Uterus (tissue), 2 donors: ENCODE measurements around the gene COL23A1.

Source experiments
- POLR2A ChIP-seq, 2 donors: fragments of 450-650 bp; IDR thresholded peaks; one replicate each; pipeline ENCODE4 v1.6.1; 2016; ENCODE audit warnings: antibody characterized with exemption in 2 of 2, mild to moderate bottlenecking in 1 of 2, moderate library complexity in 1 of 2
- TF ChIP-seq, protein P1 (sequence below), 4 experiments: fragments of 200-600 bp in 2 of 4; fragments of 450-650 bp in 2 of 4; sonication (generic) in 2 of 4; IDR thresholded peaks; one replicate each; pipeline ENCODE4 v1.5.1; 2016 to 2019; ENCODE audit warnings: antibody characterized with exemption in 4 of 4, mild to moderate bottlenecking in 2 of 4, moderate library complexity in 1 of 4

DNA sequence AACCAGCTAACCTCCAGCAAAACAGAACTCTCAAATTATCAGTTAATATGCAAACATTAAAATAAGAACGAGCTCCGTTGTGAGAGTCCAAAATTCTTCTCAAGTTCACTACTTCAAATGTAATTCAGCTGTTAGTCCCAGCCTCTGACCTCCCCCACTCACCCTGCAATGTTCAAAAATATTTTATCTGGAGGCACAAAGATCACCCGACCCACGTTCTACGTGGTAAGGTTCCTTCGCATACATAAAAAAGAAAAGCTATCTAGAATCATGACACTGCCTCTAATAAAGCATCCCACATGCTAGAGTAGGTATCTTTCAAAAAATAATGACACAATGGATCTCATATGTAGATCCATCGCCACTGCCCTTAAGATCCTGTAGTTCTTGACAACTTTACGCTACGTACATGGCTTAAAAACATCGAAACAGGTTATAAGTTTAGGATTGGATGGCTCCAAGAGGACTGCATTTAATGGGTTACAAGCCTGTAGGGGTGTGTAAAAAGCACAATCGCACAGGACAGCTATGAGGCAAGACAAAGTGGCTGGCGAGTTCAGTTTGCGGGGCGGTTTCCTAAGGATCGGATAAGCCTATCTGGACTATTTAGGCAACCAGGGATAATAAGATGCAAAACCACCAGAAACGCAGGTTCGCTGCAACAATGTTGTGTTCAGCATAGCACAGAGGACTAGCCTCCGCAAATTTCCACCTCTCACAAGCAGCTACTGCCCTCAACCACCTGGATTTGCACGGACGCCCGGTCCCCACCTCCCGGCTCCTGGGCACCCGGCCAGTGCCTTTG is 35.7 kb upstream of the COL23A1 start:
- TF ChIP-seq POLR2A (IDR thresholded peaks at IDR 0.05) = no peak
- TF ChIP-seq, protein P1, sequence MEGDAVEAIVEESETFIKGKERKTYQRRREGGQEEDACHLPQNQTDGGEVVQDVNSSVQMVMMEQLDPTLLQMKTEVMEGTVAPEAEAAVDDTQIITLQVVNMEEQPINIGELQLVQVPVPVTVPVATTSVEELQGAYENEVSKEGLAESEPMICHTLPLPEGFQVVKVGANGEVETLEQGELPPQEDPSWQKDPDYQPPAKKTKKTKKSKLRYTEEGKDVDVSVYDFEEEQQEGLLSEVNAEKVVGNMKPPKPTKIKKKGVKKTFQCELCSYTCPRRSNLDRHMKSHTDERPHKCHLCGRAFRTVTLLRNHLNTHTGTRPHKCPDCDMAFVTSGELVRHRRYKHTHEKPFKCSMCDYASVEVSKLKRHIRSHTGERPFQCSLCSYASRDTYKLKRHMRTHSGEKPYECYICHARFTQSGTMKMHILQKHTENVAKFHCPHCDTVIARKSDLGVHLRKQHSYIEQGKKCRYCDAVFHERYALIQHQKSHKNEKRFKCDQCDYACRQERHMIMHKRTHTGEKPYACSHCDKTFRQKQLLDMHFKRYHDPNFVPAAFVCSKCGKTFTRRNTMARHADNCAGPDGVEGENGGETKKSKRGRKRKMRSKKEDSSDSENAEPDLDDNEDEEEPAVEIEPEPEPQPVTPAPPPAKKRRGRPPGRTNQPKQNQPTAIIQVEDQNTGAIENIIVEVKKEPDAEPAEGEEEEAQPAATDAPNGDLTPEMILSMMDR (IDR thresholded peaks at IDR 0.05) = no peak
